Measurements from ENCODE around the gene TENT5C. TPM values are rescaled to one million over a fixed set of nuclear protein-coding genes. Genes with fewer than 3 reads are reported as not detected.

Gene TENT5C
- total RNA-seq, 3 donors from 2014 or later, result 16.5 to 37.4 (median 32.1) TPM

DNA sequence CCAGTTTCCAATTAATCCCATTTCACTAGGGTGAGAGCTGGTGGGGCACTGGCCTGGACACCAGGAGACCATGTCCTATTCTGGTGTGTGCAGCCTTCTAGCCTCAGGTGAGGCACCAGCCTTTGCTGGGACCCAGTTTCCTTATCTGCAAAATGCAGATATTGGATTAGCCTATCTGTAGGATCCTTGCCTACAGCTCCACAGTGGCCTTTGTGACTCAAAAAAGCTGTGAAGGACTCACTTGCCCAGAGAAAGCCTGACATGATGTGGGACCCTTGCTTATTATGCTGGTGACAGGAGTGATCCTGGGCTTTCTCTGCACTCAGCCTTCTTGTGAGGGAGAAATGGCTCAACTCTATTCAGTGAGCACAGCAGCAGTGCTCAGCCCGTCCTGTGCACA lies 32.3 kb downstream of the TENT5C start:
- intact Hi-C loops (cut with DNase I, micrococcal nuclease), result no loop called here
- no peaks in the 10 kb centered on the region for H3K9me3 ChIP-seq
- H3K4me3 ChIP-seq, result no peak overlapping the region
- no peaks in the 10 kb centered on the region for H3K36me3 ChIP-seq (ENCODE audit: low read depth)
- no peak for DNase-seq
- no peaks in the 10 kb centered on the region for H3K4me1 ChIP-seq (ENCODE audit: low read depth)
- ATAC-seq, result no peak
- TF ChIP-seq, protein P1, sequence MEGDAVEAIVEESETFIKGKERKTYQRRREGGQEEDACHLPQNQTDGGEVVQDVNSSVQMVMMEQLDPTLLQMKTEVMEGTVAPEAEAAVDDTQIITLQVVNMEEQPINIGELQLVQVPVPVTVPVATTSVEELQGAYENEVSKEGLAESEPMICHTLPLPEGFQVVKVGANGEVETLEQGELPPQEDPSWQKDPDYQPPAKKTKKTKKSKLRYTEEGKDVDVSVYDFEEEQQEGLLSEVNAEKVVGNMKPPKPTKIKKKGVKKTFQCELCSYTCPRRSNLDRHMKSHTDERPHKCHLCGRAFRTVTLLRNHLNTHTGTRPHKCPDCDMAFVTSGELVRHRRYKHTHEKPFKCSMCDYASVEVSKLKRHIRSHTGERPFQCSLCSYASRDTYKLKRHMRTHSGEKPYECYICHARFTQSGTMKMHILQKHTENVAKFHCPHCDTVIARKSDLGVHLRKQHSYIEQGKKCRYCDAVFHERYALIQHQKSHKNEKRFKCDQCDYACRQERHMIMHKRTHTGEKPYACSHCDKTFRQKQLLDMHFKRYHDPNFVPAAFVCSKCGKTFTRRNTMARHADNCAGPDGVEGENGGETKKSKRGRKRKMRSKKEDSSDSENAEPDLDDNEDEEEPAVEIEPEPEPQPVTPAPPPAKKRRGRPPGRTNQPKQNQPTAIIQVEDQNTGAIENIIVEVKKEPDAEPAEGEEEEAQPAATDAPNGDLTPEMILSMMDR (IDR thresholded peaks at IDR 0.05), result no peak

DNA sequence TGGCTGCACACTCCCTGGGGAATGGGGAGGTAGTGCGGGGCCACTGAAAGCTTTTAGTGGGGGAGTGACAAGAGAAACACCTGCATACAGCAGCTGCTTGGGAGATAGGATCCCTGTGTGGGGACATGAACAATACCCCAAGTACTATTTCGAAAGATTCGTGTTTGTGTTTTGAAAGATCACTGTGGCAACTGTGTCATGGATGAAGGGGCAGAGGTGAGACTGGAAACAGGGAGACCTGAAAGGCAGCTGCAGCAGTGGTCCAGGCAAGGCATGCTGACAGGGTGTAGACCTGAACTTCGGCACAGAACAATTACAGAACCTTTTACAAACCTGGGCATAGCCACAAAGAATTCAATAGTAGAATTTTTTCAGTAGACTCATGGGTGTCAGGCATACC lies 32.9 kb downstream of the TENT5C start:
- intact Hi-C loops (cut with DNase I, micrococcal nuclease), result no loop called here
- peak; percentile 69 for ATAC-seq
- Histone ChIP-seq H3K4me1 (ENCODE audit: low read depth) (no peaks in the 10 kb centered on the region), H3K36me3 (ENCODE audit: low read depth) (no peaks in the 10 kb centered on the region), H3K4me3 (no peak overlapping the region), H3K9me3 (no peaks in the 10 kb centered on the region)
- DNase-seq, result no peak
- TF ChIP-seq, protein P1 (IDR thresholded peaks at IDR 0.05), result no peak

- TF ChIP-seq, protein P1 (IDR thresholded peaks at IDR 0.05), result no peak
- intact Hi-C loops (cut with DNase I, micrococcal nuclease), result no loop called here
- Histone ChIP-seq H3K4me3 (no peak overlapping the region), H3K4me1 (ENCODE audit: low read depth) (no peaks in the 10 kb centered on the region), H3K36me3 (ENCODE audit: low read depth) (no peaks in the 10 kb centered on the region), H3K9me3 (no peaks in the 10 kb centered on the region)
- DNase-seq (no peak), ATAC-seq (no peak)
These were observed 33.9 kb downstream of the TENT5C start for GRCh38 chr1:117639741-117640140.

GRCh38 chr1:117641536-117641935 lies 35.7 kb downstream of the TENT5C start:
- TF ChIP-seq, protein P1 (IDR thresholded peaks at IDR 0.05), result no peak
- H3K9me3 ChIP-seq, result no peaks in the 10 kb centered on the region
- no peak overlapping the region for H3K4me3 ChIP-seq
- H3K4me1 ChIP-seq (ENCODE audit: low read depth), result no peaks in the 10 kb centered on the region
- DNase-seq (no peak), ATAC-seq (no peak)
- H3K36me3 ChIP-seq (ENCODE audit: low read depth), result no peaks in the 10 kb centered on the region
- intact Hi-C loops (cut with DNase I, micrococcal nuclease), result no loop called here

DNA sequence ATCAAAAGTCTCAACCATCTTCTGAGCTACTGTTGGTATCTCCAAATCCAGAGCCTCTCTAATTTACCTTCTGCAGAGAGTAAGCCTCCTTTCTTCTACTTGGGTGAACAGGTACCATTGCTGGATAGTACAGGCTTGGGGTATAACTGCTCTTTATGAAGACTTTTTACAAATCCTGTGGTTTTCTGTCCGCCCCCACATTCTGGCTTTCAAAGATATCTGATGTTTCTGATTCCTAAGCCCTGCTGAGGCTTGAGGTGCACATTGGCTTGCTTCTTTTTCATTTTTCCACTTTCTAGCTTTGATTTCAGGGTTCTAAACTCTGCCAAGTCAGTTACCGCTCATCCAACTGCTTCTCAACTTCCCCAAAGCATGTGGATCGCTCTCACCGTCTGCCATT lies 37.1 kb downstream of the TENT5C start:
- no peaks in the 10 kb centered on the region for H3K36me3 ChIP-seq (ENCODE audit: low read depth)
- no peaks in the 10 kb centered on the region for H3K9me3 ChIP-seq
- H3K4me1 ChIP-seq (ENCODE audit: low read depth), result no peaks in the 10 kb centered on the region
- ATAC-seq (no peak), DNase-seq (no peak)
- intact Hi-C loops (cut with DNase I, micrococcal nuclease), result no loop called here
- TF ChIP-seq, protein P1 (IDR thresholded peaks at IDR 0.05), result no peak
- no peak overlapping the region for H3K4me3 ChIP-seq

- ATAC-seq, result no peak
- intact Hi-C loops (cut with DNase I, micrococcal nuclease), result no loop called here
These were observed 37.8 kb downstream of the TENT5C start for GRCh38 chr1:117643601-117644000.

More at GRCh38 chr1:117643601-117644000, 37.8 kb downstream of the TENT5C start:
- no peaks in the 10 kb centered on the region for H3K36me3 ChIP-seq (ENCODE audit: low read depth)
- TF ChIP-seq, protein P1 (IDR thresholded peaks at IDR 0.05), result no peak
- H3K4me1 ChIP-seq (ENCODE audit: low read depth), result no peaks in the 10 kb centered on the region
- DNase-seq, result no peak
- no peaks in the 10 kb centered on the region for H3K9me3 ChIP-seq
- H3K4me3 ChIP-seq, result no peak overlapping the region

Measured in mucosa of descending colon (tissue), 3 donors.